ENCODE results near the gene NHP2. TPM values are rescaled to one million over a fixed set of nuclear protein-coding genes. Genes with fewer than 3 reads are reported as not detected.

Gene NHP2
- total and polyA plus RNA-seq, 9 of the 15 experiments (the other 6 are each of a cell fraction or from before 2014, with no cell fraction given): 52.8 to 622 (median 144) TPM

DNA sequence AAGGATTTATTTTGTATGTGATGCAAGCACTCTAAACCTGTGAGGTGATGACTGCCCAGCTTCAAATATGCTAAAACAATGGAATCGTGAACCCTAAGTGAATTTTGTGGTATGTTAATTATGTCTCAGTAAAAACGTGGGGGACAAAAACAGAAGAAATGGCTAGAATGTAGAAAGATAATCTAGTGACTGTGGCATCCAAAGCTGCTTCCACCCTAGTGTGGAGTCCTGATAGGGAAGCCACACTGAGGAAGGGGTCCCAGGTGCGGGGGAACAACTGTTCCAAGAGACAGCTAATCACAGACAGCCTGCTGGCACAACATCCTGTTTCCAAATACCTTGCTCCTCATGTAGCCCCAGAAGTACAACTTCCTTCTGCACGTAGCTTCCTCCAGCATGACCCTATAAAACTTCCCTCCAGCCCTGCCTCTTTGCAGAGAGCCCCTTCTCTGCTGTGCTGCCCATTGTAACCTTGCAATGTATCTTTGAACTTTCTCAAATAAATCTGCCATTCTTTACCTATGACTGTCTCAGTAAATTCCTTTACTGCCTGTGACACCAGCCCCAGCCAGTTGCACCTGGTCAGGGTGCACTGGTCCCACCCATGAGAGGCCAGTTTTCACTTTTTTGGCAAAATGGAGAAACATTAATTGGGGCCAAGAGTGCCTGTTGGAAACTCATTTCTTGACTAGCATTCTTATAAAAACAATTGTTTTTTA lies 28.6 kb upstream of the NHP2 start (continued):
- TF ChIP-seq, protein P1, sequence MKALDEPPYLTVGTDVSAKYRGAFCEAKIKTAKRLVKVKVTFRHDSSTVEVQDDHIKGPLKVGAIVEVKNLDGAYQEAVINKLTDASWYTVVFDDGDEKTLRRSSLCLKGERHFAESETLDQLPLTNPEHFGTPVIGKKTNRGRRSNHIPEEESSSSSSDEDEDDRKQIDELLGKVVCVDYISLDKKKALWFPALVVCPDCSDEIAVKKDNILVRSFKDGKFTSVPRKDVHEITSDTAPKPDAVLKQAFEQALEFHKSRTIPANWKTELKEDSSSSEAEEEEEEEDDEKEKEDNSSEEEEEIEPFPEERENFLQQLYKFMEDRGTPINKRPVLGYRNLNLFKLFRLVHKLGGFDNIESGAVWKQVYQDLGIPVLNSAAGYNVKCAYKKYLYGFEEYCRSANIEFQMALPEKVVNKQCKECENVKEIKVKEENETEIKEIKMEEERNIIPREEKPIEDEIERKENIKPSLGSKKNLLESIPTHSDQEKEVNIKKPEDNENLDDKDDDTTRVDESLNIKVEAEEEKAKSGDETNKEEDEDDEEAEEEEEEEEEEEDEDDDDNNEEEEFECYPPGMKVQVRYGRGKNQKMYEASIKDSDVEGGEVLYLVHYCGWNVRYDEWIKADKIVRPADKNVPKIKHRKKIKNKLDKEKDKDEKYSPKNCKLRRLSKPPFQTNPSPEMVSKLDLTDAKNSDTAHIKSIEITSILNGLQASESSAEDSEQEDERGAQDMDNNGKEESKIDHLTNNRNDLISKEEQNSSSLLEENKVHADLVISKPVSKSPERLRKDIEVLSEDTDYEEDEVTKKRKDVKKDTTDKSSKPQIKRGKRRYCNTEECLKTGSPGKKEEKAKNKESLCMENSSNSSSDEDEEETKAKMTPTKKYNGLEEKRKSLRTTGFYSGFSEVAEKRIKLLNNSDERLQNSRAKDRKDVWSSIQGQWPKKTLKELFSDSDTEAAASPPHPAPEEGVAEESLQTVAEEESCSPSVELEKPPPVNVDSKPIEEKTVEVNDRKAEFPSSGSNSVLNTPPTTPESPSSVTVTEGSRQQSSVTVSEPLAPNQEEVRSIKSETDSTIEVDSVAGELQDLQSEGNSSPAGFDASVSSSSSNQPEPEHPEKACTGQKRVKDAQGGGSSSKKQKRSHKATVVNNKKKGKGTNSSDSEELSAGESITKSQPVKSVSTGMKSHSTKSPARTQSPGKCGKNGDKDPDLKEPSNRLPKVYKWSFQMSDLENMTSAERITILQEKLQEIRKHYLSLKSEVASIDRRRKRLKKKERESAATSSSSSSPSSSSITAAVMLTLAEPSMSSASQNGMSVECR (CRISPR knock-in tag; IDR thresholded peaks at IDR 0.05): no peak
- TF ChIP-seq, protein P2, sequence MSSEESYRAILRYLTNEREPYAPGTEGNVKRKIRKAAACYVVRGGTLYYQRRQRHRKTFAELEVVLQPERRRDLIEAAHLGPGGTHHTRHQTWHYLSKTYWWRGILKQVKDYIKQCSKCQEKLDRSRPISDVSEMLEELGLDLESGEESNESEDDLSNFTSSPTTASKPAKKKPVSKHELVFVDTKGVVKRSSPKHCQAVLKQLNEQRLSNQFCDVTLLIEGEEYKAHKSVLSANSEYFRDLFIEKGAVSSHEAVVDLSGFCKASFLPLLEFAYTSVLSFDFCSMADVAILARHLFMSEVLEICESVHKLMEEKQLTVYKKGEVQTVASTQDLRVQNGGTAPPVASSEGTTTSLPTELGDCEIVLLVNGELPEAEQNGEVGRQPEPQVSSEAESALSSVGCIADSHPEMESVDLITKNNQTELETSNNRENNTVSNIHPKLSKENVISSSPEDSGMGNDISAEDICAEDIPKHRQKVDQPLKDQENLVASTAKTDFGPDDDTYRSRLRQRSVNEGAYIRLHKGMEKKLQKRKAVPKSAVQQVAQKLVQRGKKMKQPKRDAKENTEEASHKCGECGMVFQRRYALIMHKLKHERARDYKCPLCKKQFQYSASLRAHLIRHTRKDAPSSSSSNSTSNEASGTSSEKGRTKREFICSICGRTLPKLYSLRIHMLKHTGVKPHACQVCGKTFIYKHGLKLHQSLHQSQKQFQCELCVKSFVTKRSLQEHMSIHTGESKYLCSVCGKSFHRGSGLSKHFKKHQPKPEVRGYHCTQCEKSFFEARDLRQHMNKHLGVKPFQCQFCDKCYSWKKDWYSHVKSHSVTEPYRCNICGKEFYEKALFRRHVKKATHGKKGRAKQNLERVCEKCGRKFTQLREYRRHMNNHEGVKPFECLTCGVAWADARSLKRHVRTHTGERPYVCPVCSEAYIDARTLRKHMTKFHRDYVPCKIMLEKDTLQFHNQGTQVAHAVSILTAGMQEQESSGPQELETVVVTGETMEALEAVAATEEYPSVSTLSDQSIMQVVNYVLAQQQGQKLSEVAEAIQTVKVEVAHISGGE (CRISPR knock-in tag; IDR thresholded peaks at IDR 0.05): no peak
- TF ChIP-seq MEF2D (tag; conservative IDR thresholded peaks at IDR 0.05; ENCODE audit: low read depth): no peak
- TF ChIP-seq RNF2 (IDR thresholded peaks at IDR 0.05): 0 out of 2 replicates have a peak, but pooled peaks have one; percentile 23
- TF ChIP-seq RBM22 (IDR thresholded peaks at IDR 0.05; ENCODE audit: low read depth, low read length, poor library complexity, severe bottlenecking): no peak
- TF ChIP-seq MEF2A (IDR thresholded peaks at IDR 0.05; ENCODE audit: control insufficient read depth, low read depth, low read length): no peak
- no peak for TF ChIP-seq ZBTB17 (CRISPR knock-in tag; IDR thresholded peaks at IDR 0.05)
- no peak for TF ChIP-seq ZNF584 (CRISPR knock-in tag; IDR thresholded peaks at IDR 0.05; ENCODE audit: low read depth)
- TF ChIP-seq ZBED1 (IDR thresholded peaks at IDR 0.05): no peak
- no peak for TF ChIP-seq PHF21A (IDR thresholded peaks at IDR 0.05; ENCODE audit: borderline replicate concordance, low read depth)
- TF ChIP-seq, protein P3, sequence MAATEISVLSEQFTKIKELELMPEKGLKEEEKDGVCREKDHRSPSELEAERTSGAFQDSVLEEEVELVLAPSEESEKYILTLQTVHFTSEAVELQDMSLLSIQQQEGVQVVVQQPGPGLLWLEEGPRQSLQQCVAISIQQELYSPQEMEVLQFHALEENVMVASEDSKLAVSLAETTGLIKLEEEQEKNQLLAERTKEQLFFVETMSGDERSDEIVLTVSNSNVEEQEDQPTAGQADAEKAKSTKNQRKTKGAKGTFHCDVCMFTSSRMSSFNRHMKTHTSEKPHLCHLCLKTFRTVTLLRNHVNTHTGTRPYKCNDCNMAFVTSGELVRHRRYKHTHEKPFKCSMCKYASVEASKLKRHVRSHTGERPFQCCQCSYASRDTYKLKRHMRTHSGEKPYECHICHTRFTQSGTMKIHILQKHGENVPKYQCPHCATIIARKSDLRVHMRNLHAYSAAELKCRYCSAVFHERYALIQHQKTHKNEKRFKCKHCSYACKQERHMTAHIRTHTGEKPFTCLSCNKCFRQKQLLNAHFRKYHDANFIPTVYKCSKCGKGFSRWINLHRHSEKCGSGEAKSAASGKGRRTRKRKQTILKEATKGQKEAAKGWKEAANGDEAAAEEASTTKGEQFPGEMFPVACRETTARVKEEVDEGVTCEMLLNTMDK (IDR thresholded peaks at IDR 0.05; ENCODE audit: borderline replicate concordance, insufficient read depth, low read depth, low read length, poor library complexity, severe bottlenecking): no peak
- 0 out of 2 replicates have a peak, but pooled peaks have one; percentile 47 for TF ChIP-seq ZEB2 (IDR thresholded peaks at IDR 0.05)
- TF ChIP-seq, protein P4, sequence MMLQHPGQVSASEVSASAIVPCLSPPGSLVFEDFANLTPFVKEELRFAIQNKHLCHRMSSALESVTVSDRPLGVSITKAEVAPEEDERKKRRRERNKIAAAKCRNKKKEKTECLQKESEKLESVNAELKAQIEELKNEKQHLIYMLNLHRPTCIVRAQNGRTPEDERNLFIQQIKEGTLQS (IDR thresholded peaks at IDR 0.05): 0 out of 2 replicates have a peak, but pooled peaks have one; percentile 24
- TF ChIP-seq, protein P4 (CRISPR knock-in tag; conservative IDR thresholded peaks at IDR 0.05): no peak
- TF ChIP-seq MCM5 (IDR thresholded peaks at IDR 0.05; ENCODE audit: low read depth): no peak

Measured in K562 (cell line).